ENCODE measurements around the gene ERCC1. TPM values are rescaled to one million over a fixed set of nuclear protein-coding genes. Genes with fewer than 3 reads are reported as not detected.

ERCC1 gene
- total and polyA plus RNA-seq, 2 of the 13 experiments (the other 11 are each of a cell fraction or from before 2014, with no cell fraction given): 40.0 to 66.4 TPM

GRCh38 chr19:45405435-45406225 lies 18.1 kb downstream of the ERCC1 start (continued):
- TF ChIP-seq HMGXB4 (CRISPR knock-in tag; IDR thresholded peaks at IDR 0.05; ENCODE audit: borderline replicate concordance in 1 of 2, low read depth in 1 of 2): peak in 1 of 2 experiments; percentile 7; a peak in 1 of 4 replicates
- peak; percentile 17; the same call in 1 of the 2 replicates for TF ChIP-seq ZNF563 (CRISPR knock-in tag; IDR thresholded peaks at IDR 0.05)
- TF ChIP-seq ZNF431 (CRISPR knock-in tag; IDR thresholded peaks at IDR 0.05; ENCODE audit: borderline replicate concordance, low read depth): no peak
- no peak for TF ChIP-seq IRX3 (CRISPR knock-in tag; IDR thresholded peaks at IDR 0.05; ENCODE audit: borderline replicate concordance, low read depth)
- TF ChIP-seq NFKBIZ (CRISPR knock-in tag; IDR thresholded peaks at IDR 0.05): no peak
- no peak for TF ChIP-seq SNAPC2 (CRISPR knock-in tag; IDR thresholded peaks at IDR 0.05)
- no peak for TF ChIP-seq MED13 (CRISPR knock-in tag; IDR thresholded peaks at IDR 0.05)
- no peak for TF ChIP-seq ZNF251 (CRISPR knock-in tag; IDR thresholded peaks at IDR 0.05)
- TF ChIP-seq MYC (CRISPR knock-in tag; IDR thresholded peaks at IDR 0.05; ENCODE audit: borderline replicate concordance): peak; percentile 51
- no peak for TF ChIP-seq ATF2 (CRISPR knock-in tag; IDR thresholded peaks at IDR 0.05)
- TF ChIP-seq KLF6 (CRISPR knock-in tag; IDR thresholded peaks at IDR 0.05): 0 out of 2 replicates have a peak, but pooled peaks have one; percentile 12
- TF ChIP-seq TMF1 (CRISPR knock-in tag; IDR thresholded peaks at IDR 0.05; ENCODE audit: low read depth): no peak
- no peak for TF ChIP-seq NKX3-1 (CRISPR knock-in tag; IDR thresholded peaks at IDR 0.05)
- TF ChIP-seq ZNF558 (CRISPR knock-in tag; IDR thresholded peaks at IDR 0.05; ENCODE audit: borderline replicate concordance): 0 out of 2 replicates have a peak, but pooled peaks have one; percentile 7
- TF ChIP-seq ZBTB26 (CRISPR knock-in tag; IDR thresholded peaks at IDR 0.05; ENCODE audit: borderline replicate concordance): no peak
- peak; percentile 92 for TF ChIP-seq NR2C2 (CRISPR knock-in tag; IDR thresholded peaks at IDR 0.05; ENCODE audit: borderline replicate concordance)
- TF ChIP-seq NFE2L2 (IDR thresholded peaks at IDR 0.05; ENCODE audit: low read length): no peak
- TF ChIP-seq ELF1 (CRISPR knock-in tag; IDR thresholded peaks at IDR 0.05): peak; percentile 34; the same call in 1 of the 2 replicates
- TF ChIP-seq TBX3 (IDR thresholded peaks at IDR 0.05; ENCODE audit: borderline replicate concordance): no peak
- TF ChIP-seq ARID5B (CRISPR knock-in tag; IDR thresholded peaks at IDR 0.05): no peak
